Kidney tubule cell (primary cell): ENCODE data around the gene FZD2.
"Not testable (repeated sequence)": the region's sequence is repeated elsewhere in the genome, so short reads cannot be mapped to it uniquely, and the experiment has no call there.

Experiments used
- DNase-seq: peaks from one replicate; pipeline ENCODE4 v3.0.0-alpha.2; 2018; ENCODE audit warnings: low spot score

Gene FZD2

GRCh38 chr17:44575403-44575802 is 18.1 kb downstream of the FZD2 start:
- no peak for DNase-seq

GRCh38 chr17:44578947-44579346 is 21.7 kb downstream of the FZD2 start:
- DNase-seq = no peak

- DNase-seq = no peak
Measured at GRCh38 chr17:44581868-44582267, 24.6 kb downstream of the FZD2 start.

GRCh38 chr17:44584443-44584842 is 27.2 kb downstream of the FZD2 start:
- no peak for DNase-seq

GRCh38 chr17:44585315-44585714 is 28.0 kb downstream of the FZD2 start:
- DNase-seq = no peak

GRCh38 chr17:44587339-44587738 is 30.1 kb downstream of the FZD2 start:
- DNase-seq = peak; percentile 94

GRCh38 chr17:44589316-44590071 is 32.2 kb downstream of the FZD2 start:
- no peak for DNase-seq

GRCh38 chr17:44590072-44590462 is 32.8 kb downstream of the FZD2 start:
- DNase-seq = not testable (repeated sequence)

GRCh38 chr17:44590762-44591161 is 33.5 kb downstream of the FZD2 start:
- DNase-seq = not testable (repeated sequence)

GRCh38 chr17:44591206-44591605 is 33.9 kb downstream of the FZD2 start:
- no peak for DNase-seq

- DNase-seq = no peak
Measured at GRCh38 chr17:44593156-44593555, 35.9 kb downstream of the FZD2 start.

- DNase-seq = no peak
Measured at GRCh38 chr17:44595216-44595775, 38.0 kb downstream of the FZD2 start.

- no peak for DNase-seq
Measured at GRCh38 chr17:44598329-44598728, 41.0 kb downstream of the FZD2 start.

GRCh38 chr17:44598932-44599297 is 41.6 kb downstream of the FZD2 start:
- DNase-seq = no peak

GRCh38 chr17:44599298-44600175 is 42.3 kb downstream of the FZD2 start:
- DNase-seq = peak; percentile 77

- DNase-seq = no peak
Measured at GRCh38 chr17:44601539-44601938, 44.3 kb downstream of the FZD2 start.

GRCh38 chr17:44601973-44602372 is 44.7 kb downstream of the FZD2 start:
- DNase-seq = no peak

GRCh38 chr17:44602390-44602789 is 45.1 kb downstream of the FZD2 start:
- DNase-seq = no peak

GRCh38 chr17:44602970-44603369 is 45.7 kb downstream of the FZD2 start:
- no peak for DNase-seq

- no peak for DNase-seq
Measured at GRCh38 chr17:44604116-44604761, 47.0 kb downstream of the FZD2 start.

GRCh38 chr17:44604768-44605485 is 47.6 kb downstream of the FZD2 start:
- no peak for DNase-seq

GRCh38 chr17:44606658-44607057 is 49.4 kb downstream of the FZD2 start:
- DNase-seq = no peak
